K562 treated with DMSO at 1 percent for 24 hours (cell line): ENCODE data around the gene DRG1. TPM values are rescaled to one million over a fixed set of nuclear protein-coding genes. Genes with fewer than 3 reads are reported as not detected.

ENCODE experiments used
- total RNA-seq: library from RNA; unstranded; fragments of 300-600 nt; gene quantifications from 2 replicates; pipeline ENCODE4 v1.2.3, GENCODE V29; 2022; ENCODE audit warnings: low read depth; ENCODE audit not compliant: insufficient read depth

DRG1 gene
- total RNA-seq: 53.7 and 63.1 TPM in 2 replicates

DNA sequence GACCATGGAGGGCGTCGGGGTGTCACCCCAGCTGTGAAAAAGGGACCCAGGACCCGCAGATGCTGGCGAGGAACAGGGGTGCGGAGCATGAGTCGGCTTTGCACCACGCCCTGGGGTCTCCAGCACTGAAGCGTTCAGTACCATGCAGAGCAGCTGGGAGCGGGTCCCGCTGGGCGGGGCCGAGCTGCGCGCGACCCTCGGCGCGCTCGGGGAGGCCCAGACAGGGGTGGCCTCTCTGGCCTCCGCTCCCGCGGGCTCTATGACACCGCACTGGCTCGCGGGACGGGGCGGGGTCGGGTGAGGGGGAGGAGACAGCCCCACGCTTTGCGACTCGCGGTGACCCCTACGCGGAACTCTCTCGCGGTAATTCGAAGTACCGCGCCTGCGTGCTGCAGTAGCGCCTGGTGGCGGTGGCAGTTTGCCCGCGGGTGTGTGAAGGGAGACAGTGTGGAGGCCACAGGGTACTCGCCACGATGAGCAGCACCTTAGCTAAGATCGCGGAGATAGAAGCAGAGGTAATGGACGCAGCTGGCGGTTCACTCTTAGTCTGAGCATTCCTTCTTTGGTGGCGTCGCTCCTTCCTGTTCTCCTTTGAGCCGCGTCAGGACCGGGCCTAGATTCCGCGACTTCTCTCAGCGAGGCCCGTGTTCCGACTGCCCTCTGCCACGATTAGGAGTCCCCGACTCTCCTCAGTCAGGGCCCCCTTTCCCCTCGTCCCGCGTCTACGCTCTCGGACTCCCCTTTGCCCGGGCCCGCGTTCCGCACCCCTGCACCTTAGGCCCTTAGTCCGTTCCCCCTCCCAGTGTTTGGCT lies at the start of gene DRG1:
DRG1 (plus strand) TSS at position 394 of the 812 bp plus-strand sequence; CDS start at position 474, 80 bp downstream.

Other genes with a start within 250 kb of the DRG1 start
- gene RNF185, start 239.4 kb upstream of the DRG1 start, total RNA-seq: 16.7 and 17.6 TPM in 2 replicates
- gene LIMK2, start 187.3 kb upstream of the DRG1 start, total RNA-seq: 11.4 and 12.0 TPM in 2 replicates
- gene PIK3IP1, start 107.1 kb upstream of the DRG1 start, total RNA-seq: 1.6 and 2.1 TPM in 2 replicates
- 10.3 and 10.9 TPM in 2 replicates for gene PATZ1, start 53.3 kb upstream of the DRG1 start, total RNA-seq
- gene EIF4ENIF1, start 90.2 kb downstream of the DRG1 start, total RNA-seq: 9.9 and 10.6 TPM in 2 replicates
- 19.0 and 21.2 TPM in 2 replicates for gene SFI1, start 96.9 kb downstream of the DRG1 start, total RNA-seq